ENCODE measurements around the gene ARHGAP4. TPM values are rescaled to one million over a fixed set of nuclear protein-coding genes. Genes with fewer than 3 reads are reported as not detected.

Gene ARHGAP4
- total RNA-seq, 3 donors from 2014 or later = 96.7 to 128 (median 108) TPM

DNA sequence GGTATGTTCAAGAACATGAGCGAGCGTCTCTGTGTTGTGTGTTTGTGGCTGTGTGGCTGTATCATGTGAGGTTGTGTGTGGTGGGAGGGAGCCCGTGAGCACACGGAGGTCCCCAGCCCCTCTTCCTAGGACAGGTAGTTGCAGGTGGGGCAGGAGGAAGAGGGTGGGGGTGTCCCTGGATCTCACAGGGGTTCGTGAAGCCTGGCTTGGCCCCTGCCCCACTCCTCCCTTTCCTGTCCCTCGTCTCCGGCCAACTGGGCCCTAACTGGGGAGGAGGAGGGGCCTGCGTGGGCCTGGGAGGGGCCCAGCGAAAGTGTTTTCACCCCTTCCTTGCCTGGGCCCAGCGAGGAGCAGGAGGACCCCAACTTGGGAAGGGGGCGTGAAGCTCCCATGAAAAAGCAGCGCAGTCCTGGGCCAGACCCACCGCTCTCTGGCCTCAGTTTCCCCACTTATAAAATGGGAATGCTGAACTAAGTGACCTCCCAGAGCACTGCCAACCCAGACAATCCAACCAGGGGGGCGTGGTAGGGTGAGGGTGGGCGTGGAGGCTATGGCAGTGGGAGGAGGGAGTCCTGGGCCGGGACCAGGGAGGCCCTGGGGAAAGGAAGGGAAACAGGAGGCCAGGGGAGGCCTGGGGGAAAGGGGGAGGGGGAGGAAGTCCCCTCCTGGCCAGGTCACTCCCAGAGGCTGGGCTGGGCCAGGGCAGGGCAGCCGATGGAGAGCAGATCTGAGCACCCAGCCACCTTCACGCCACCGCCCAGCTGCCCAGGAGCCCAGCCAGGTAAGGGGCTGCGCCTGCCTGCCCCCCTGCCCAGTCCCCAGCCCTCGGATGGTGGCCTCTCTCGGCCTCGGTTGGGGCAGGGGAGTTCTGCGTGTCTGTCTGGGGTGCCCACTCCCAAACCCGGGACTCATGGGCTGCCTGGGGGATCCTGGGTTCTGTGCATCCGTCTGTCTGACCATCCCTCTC is 21.8 kb downstream of the ARHGAP4 start, which contains the start of gene AVPR2:
Gene AVPR2, plus strand, starts transcription at position 683 of the 967 bp plus-strand sequence. CDS start 473 bp downstream, outside the sequence.
- Mint-ChIP-seq H3K27me3 (ENCODE audit: low read depth) (no peaks in the 10 kb centered on the region), H3K4me1 (ENCODE audit: low read depth) (peaks cover 38% of the 10 kb centered on the region), H3K4me3 (no peak within 1 kb of the TSS), H3K36me3 (ENCODE audit: insufficient read depth) (no peaks in the 10 kb centered on the region), H3K9me3 (no peaks in the 10 kb centered on the region)
- DNase-seq = no peak
- ATAC-seq = no peak

- Mint-ChIP-seq H3K36me3 (ENCODE audit: insufficient read depth) (no peaks in the 10 kb centered on the region), H3K9me3 (no peaks in the 10 kb centered on the region), H3K4me3 (peak overlapping the region; percentile 2), H3K27me3 (ENCODE audit: low read depth) (no peaks in the 10 kb centered on the region), H3K4me1 (ENCODE audit: low read depth) (peaks cover 39% of the 10 kb centered on the region)
- DNase-seq = no peak
- no peak for ATAC-seq
Measured at GRCh38 chrX:153903238-153903980, 22.7 kb downstream of the ARHGAP4 start.

DNA sequence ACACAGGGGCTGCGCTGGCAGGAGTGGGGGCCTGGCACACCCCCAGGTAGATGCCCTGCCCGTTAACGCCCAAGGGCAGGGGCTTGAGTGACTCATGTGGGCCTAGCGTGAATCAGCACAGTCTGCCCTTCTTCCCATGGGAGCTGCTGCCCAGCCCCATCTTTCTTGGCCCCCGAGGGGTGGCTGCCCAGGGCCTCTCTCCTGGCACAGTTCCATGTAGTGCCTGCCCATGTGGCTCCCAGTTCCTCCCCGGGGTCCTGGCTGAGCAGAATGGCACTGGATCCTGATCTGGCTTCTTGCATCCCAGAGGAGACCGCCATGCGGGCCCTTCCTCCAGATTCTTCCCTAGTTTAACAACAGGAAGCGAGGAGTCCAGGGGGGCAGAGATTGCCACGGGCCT is 23.7 kb downstream of the ARHGAP4 start:
- no peak for ATAC-seq
- no peaks in the 10 kb centered on the region for H3K9me3 Mint-ChIP-seq
- no peak overlapping the region for H3K4me3 Mint-ChIP-seq
- no peaks in the 10 kb centered on the region for H3K27me3 Mint-ChIP-seq (ENCODE audit: low read depth)
- DNase-seq = no peak
- H3K4me1 Mint-ChIP-seq (ENCODE audit: low read depth) = peaks cover 39% of the 10 kb centered on the region
- no peaks in the 10 kb centered on the region for H3K36me3 Mint-ChIP-seq (ENCODE audit: insufficient read depth)

- Mint-ChIP-seq H3K9me3 (no peaks in the 10 kb centered on the region), H3K27me3 (ENCODE audit: low read depth) (no peaks in the 10 kb centered on the region), H3K4me3 (no peak overlapping the region), H3K4me1 (ENCODE audit: low read depth) (peaks cover 39% of the 10 kb centered on the region), H3K36me3 (ENCODE audit: insufficient read depth) (no peaks in the 10 kb centered on the region)
- DNase-seq (no peak), ATAC-seq (no peak)
Measured at GRCh38 chrX:153901753-153902140, 24.3 kb downstream of the ARHGAP4 start.

DNA sequence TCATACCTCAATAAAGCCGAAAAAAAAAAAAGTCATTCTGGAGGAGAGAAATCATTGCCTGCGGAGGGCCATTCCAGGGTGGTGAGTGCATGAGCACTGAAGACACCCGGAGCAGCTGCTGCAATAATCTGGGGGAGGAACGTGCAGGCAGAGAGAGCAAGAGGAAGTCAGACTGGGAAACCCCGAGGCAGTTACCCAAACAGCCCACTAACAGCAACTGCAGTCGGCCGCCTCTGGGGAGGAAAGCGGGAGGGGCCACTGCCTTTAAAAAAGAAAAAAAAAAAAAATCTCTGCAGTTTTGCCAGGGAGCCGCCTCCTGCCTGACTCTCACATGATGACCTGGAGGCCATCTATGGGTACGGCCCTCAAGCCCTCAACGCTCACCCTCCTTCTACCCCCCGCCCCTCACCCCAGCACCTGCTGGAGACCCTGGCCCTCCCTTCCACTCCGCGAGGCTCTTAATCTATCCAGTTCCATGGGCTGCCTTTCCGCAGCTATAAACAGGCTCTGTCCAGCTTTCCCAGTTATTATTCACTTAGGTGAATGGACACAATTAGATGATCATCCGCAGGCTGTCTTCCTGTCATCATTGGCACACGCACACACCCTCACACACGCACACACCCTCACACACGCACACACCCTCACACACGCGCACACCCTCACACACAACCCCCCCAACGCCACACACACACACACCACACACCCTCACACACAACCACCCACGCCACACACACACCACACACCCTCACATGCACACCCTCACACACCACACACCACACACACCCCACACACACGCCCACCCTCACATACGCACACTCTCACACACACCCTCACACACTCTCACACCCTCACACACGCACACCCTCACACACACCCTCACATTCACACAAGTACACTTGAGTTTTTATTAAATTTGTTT is 25.0 kb downstream of the ARHGAP4 start:
- Mint-ChIP-seq H3K27me3 (ENCODE audit: low read depth) (no peaks in the 10 kb centered on the region), H3K36me3 (ENCODE audit: insufficient read depth) (no peaks in the 10 kb centered on the region), H3K4me3 (peak overlapping the region; percentile 43), H3K4me1 (ENCODE audit: low read depth) (peaks cover 39% of the 10 kb centered on the region), H3K9me3 (no peaks in the 10 kb centered on the region)
- ATAC-seq (peak; percentile 80 to 83), DNase-seq (peak; percentile 45)

- Mint-ChIP-seq H3K36me3 (ENCODE audit: insufficient read depth) (no peaks in the 10 kb centered on the region), H3K4me3 (no peak overlapping the region), H3K4me1 (ENCODE audit: low read depth) (peaks cover 19% of the 10 kb centered on the region), H3K9me3 (no peaks in the 10 kb centered on the region), H3K27me3 (ENCODE audit: low read depth) (peaks cover 3% of the 10 kb centered on the region)
- DNase-seq = no peak
- ATAC-seq = no peak
Measured at GRCh38 chrX:153897899-153898298, 28.2 kb downstream of the ARHGAP4 start.

DNA sequence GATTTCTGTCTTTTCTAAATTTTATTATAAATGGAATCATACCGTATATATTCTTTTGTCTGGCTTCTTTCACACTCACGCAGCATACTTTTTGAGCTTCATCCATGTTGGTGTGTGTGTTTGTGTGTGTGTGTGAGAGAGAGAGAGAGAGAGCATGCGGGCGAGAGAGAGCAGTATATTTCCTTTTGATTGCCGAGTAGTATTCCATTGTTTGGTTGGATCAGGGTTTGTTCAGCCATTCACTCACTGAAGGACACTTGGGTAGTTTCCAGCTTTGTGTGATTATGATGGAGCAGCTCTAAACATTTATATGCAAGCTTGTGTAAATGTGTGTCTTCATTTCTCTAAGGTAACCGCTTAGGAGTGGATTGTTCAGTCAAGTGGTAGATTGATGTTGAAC is 36.9 kb downstream of the ARHGAP4 start:
- H3K4me1 Mint-ChIP-seq (ENCODE audit: low read depth) = peaks cover 1% of the 10 kb centered on the region
- no peaks in the 10 kb centered on the region for H3K9me3 Mint-ChIP-seq
- no peaks in the 10 kb centered on the region for H3K36me3 Mint-ChIP-seq (ENCODE audit: insufficient read depth)
- no peak for DNase-seq
- no peak for ATAC-seq
- peaks cover 13% of the 10 kb centered on the region for H3K27me3 Mint-ChIP-seq (ENCODE audit: low read depth)
- no peak overlapping the region for H3K4me3 Mint-ChIP-seq

DNA sequence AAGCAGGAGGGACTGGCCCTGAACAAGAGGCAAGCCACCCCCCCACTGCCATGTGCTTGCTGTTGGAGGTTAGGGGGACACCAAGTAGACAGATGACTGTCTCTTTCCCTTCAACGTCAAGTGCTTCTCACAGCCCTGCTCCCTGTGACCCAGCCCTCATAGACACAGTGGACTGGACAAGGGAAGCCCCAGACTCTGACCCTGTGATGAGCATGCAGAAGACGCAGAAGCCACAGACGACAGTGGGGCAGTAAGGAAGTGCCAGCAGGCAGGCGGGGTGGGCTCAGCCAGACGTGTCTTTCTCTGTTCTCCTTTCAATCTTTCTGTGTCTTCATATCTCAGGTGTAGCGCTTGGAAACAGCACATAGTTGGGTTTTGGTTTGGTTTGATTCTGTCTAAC is 37.7 kb downstream of the ARHGAP4 start:
- DNase-seq = no peak
- H3K9me3 Mint-ChIP-seq = no peaks in the 10 kb centered on the region
- H3K27me3 Mint-ChIP-seq (ENCODE audit: low read depth) = peaks cover 17% of the 10 kb centered on the region
- H3K4me1 Mint-ChIP-seq (ENCODE audit: low read depth) = peaks cover 1% of the 10 kb centered on the region
- ATAC-seq = no peak
- no peak overlapping the region for H3K4me3 Mint-ChIP-seq
- H3K36me3 Mint-ChIP-seq (ENCODE audit: insufficient read depth) = no peaks in the 10 kb centered on the region

DNA sequence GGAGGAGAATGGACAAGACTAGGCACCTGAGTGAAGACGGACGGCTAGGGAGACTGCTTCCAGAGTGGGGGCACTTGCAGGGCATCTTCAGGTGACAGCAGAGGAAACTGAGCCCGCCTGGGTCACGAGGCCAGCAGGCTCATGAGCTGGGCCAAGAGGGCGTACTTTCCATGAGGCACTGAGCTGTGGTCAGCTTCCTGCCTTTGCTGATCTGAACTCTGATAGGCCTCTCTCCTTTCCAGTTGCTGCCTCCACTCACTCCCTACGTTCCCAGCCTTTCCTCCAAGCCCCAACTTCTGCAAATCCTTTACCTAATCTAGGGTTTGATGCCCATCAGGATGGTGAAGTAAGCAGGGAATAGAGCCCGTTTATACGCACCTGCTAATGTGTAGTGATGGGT is 38.7 kb downstream of the ARHGAP4 start:
- ATAC-seq (no peak), DNase-seq (no peak)
- H3K27me3 Mint-ChIP-seq (ENCODE audit: low read depth) = peaks cover 17% of the 10 kb centered on the region
- peaks cover 1% of the 10 kb centered on the region for H3K4me1 Mint-ChIP-seq (ENCODE audit: low read depth)
- H3K4me3 Mint-ChIP-seq = no peak overlapping the region
- no peaks in the 10 kb centered on the region for H3K9me3 Mint-ChIP-seq
- H3K36me3 Mint-ChIP-seq (ENCODE audit: insufficient read depth) = no peaks in the 10 kb centered on the region

DNA sequence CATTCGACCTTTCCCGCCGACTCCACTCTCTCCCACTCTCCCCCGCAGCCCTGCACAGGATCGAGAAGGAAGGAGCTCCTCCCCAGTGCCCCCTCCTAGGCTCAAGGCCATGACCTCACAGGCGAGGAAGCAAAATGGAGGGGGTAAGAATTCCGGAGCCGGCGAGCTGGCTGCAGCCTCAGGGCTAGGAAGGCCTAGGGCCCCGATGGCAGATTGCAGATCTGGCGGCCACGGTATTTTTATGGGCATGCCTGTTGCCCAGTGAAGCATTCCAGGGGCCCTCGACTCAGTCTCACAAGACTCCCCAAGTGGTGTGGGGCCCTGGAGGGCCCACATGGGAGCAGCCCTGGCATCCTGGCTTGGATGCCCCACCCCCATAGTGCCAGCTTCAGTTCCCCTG is 39.1 kb downstream of the ARHGAP4 start:
- Mint-ChIP-seq H3K36me3 (ENCODE audit: insufficient read depth) (no peaks in the 10 kb centered on the region), H3K9me3 (no peaks in the 10 kb centered on the region), H3K27me3 (ENCODE audit: low read depth) (peaks cover 19% of the 10 kb centered on the region), H3K4me3 (no peak overlapping the region), H3K4me1 (ENCODE audit: low read depth) (peaks cover 1% of the 10 kb centered on the region)
- DNase-seq (no peak), ATAC-seq (no peak)

GRCh38 chrX:153885968-153886903 is 39.8 kb downstream of the ARHGAP4 start, which contains the start of gene L1CAM:
Gene L1CAM, minus strand, starts transcription at chrX:153886173. Its CDS starts 10,337 bp downstream, at chrX:153875836.
- Mint-ChIP-seq H3K36me3 (ENCODE audit: insufficient read depth) (no peaks in the 10 kb centered on the region), H3K4me1 (ENCODE audit: low read depth) (peaks cover 1% of the 10 kb centered on the region), H3K9me3 (no peaks in the 10 kb centered on the region), H3K4me3 (peak within 1 kb of the TSS; percentile 19), H3K27me3 (ENCODE audit: low read depth) (peaks cover 19% of the 10 kb centered on the region)
- DNase-seq (peak; percentile 29), ATAC-seq (peak; percentile 67 to 71)

DNA sequence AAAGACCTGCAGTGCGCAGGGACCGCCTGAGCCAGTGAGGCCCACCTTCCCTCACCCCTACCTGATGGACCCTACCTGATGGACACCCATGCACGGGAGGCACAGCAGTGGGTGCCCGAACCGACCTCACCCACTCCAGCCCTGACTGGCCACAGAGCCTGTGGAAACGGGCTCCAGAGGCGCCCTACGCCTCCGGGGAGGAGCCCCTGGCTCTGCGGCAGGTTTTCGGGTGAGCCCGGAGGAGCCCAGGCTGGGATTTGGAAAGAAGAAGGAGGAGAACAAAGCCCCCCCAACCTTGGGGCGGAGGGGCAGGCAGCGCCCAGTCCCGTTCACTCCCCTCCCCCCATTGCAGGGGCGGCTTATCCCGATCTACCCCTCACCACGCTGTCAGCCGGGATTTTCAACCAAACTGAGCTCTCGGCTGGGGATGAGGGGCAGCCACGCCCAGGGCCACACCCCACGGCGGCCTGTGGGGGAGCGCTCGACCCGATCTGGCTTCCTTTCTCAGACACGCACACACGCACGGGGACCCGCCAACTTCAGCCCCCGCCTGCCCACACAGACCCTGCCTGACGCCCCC is 40.8 kb downstream of the ARHGAP4 start:
- peaks cover 1% of the 10 kb centered on the region for H3K4me1 Mint-ChIP-seq (ENCODE audit: low read depth)
- no peaks in the 10 kb centered on the region for H3K9me3 Mint-ChIP-seq
- H3K27me3 Mint-ChIP-seq (ENCODE audit: low read depth) = peaks cover 22% of the 10 kb centered on the region
- no peaks in the 10 kb centered on the region for H3K36me3 Mint-ChIP-seq (ENCODE audit: insufficient read depth)
- DNase-seq = no peak
- ATAC-seq = peak; percentile 61 to 62
- peak overlapping the region; percentile 19 for H3K4me3 Mint-ChIP-seq

- H3K36me3 Mint-ChIP-seq (ENCODE audit: insufficient read depth) = no peaks in the 10 kb centered on the region
- peaks cover 26% of the 10 kb centered on the region for H3K27me3 Mint-ChIP-seq (ENCODE audit: low read depth)
- no peaks in the 10 kb centered on the region for H3K9me3 Mint-ChIP-seq
- H3K4me3 Mint-ChIP-seq = no peak overlapping the region
- peaks cover 1% of the 10 kb centered on the region for H3K4me1 Mint-ChIP-seq (ENCODE audit: low read depth)
- DNase-seq (no peak), ATAC-seq (no peak)
Measured at GRCh38 chrX:153884590-153884989, 41.5 kb downstream of the ARHGAP4 start.
